KMS-11 (cell line): ENCODE measurements around the gene SLC1A2.
"Not testable (repeated sequence)": the region's sequence is repeated elsewhere in the genome, so short reads cannot be mapped to it uniquely, and the experiment has no call there.

ENCODE experiments used
- H2AFZ ChIP-seq: fragments of 200-600 bp; sonication (generic); 2 replicates; pipeline ENCODE4 v1.6.1; 2016; ENCODE audit warnings: antibody characterized with exemption, mixed run types, low read depth
- H3K27ac ChIP-seq: fragments of 200-600 bp; sonication (generic); 2 replicates; pipeline ENCODE4 v1.6.1; 2016; ENCODE audit warnings: mild to moderate bottlenecking, mixed run types
- H3K27me3 ChIP-seq: fragments of 200-600 bp; sonication (generic); 2 replicates; pipeline ENCODE4 v1.6.1; 2017; ENCODE audit warnings: mild to moderate bottlenecking, low read depth, mixed run types, moderate library complexity; ENCODE audit not compliant: insufficient read depth
- H3K36me3 ChIP-seq: fragments of 200-600 bp; sonication (generic); 2 replicates; pipeline ENCODE4 v1.6.1; 2017; ENCODE audit warnings: mild to moderate bottlenecking, mixed run types; ENCODE audit not compliant: insufficient read depth
- H3K4me1 ChIP-seq: fragments of 200-600 bp; sonication (generic); 2 replicates; pipeline ENCODE4 v1.6.1; 2016; ENCODE audit warnings: mild to moderate bottlenecking, low read depth, mixed run types; ENCODE audit not compliant: poor library complexity, severe bottlenecking
- H3K4me2 ChIP-seq: fragments of 200-600 bp; sonication (generic); 2 replicates; pipeline ENCODE4 v1.7.0; 2016; ENCODE audit warnings: mild to moderate bottlenecking, mixed run types
- H3K4me3 ChIP-seq: fragments of 200-600 bp; sonication (generic); IDR thresholded peaks from 2 replicates; pipeline ENCODE4 v1.6.1; 2017; ENCODE audit warnings: low read depth, low read length, mixed read lengths; ENCODE audit not compliant: insufficient read depth
- H3K79me2 ChIP-seq: fragments of 200-600 bp; sonication (generic); 2 replicates; pipeline ENCODE4 v1.6.1; 2016; ENCODE audit warnings: low read depth, mixed run types; ENCODE audit not compliant: insufficient read depth
- H3K9ac ChIP-seq: fragments of 200-600 bp; sonication (generic); 2 replicates; pipeline ENCODE4 v1.6.1; 2016; ENCODE audit warnings: mild to moderate bottlenecking, mixed run types
- H4K20me1 ChIP-seq: fragments of 200-600 bp; sonication (generic); 2 replicates; pipeline ENCODE4 v1.6.1; 2016; ENCODE audit warnings: mild to moderate bottlenecking, mixed run types; ENCODE audit not compliant: insufficient read depth
- TF ChIP-seq, protein P1 (sequence below): fragments of 200-600 bp; sonication (generic); conservative IDR thresholded peaks from 2 replicates; pipeline ENCODE4 v1.6.1; 2017; ENCODE audit warnings: low read depth, mild to moderate bottlenecking, antibody characterized with exemption, low read length, moderate library complexity, mixed read lengths

SLC1A2 gene

GRCh38 chr11:35227576-35228327, 191.6 kb downstream of the SLC1A2 start:
- Histone ChIP-seq H4K20me1 (no peaks in the 10 kb centered on the region), H3K4me3 (no peak overlapping the region), H3K27me3 (no peaks in the 10 kb centered on the region), H3K9ac (no peak overlapping the region), H2AFZ (no peak overlapping the region), H3K79me2 (no peaks in the 10 kb centered on the region), H3K4me2 (no peak overlapping the region), H3K4me1 (no peaks in the 10 kb centered on the region), H3K36me3 (no peaks in the 10 kb centered on the region), H3K27ac (no peak overlapping the region)
- TF ChIP-seq, protein P1, sequence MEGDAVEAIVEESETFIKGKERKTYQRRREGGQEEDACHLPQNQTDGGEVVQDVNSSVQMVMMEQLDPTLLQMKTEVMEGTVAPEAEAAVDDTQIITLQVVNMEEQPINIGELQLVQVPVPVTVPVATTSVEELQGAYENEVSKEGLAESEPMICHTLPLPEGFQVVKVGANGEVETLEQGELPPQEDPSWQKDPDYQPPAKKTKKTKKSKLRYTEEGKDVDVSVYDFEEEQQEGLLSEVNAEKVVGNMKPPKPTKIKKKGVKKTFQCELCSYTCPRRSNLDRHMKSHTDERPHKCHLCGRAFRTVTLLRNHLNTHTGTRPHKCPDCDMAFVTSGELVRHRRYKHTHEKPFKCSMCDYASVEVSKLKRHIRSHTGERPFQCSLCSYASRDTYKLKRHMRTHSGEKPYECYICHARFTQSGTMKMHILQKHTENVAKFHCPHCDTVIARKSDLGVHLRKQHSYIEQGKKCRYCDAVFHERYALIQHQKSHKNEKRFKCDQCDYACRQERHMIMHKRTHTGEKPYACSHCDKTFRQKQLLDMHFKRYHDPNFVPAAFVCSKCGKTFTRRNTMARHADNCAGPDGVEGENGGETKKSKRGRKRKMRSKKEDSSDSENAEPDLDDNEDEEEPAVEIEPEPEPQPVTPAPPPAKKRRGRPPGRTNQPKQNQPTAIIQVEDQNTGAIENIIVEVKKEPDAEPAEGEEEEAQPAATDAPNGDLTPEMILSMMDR: no peak

GRCh38 chr11:35226756-35227155, 192.6 kb downstream of the SLC1A2 start:
- H3K4me2 ChIP-seq, H3K4me3 ChIP-seq, H3K36me3 ChIP-seq, H3K9ac ChIP-seq, H3K79me2 ChIP-seq, H3K27ac ChIP-seq, H4K20me1 ChIP-seq, H2AFZ ChIP-seq, H3K4me1 ChIP-seq, H3K27me3 ChIP-seq: not testable (repeated sequence)

GRCh38 chr11:35225946-35226520, 193.3 kb downstream of the SLC1A2 start:
- Histone ChIP-seq H3K4me1 (no peaks in the 10 kb centered on the region), H3K27me3 (no peaks in the 10 kb centered on the region), H3K36me3 (no peaks in the 10 kb centered on the region), H3K79me2 (no peaks in the 10 kb centered on the region), H3K4me3 (no peak overlapping the region), H4K20me1 (no peaks in the 10 kb centered on the region), H3K9ac (no peak overlapping the region), H3K4me2 (no peak overlapping the region), H3K27ac (no peak overlapping the region), H2AFZ (no peak overlapping the region)
- TF ChIP-seq, protein P1: no peak

GRCh38 chr11:35223991-35224390, 195.4 kb downstream of the SLC1A2 start:
- Histone ChIP-seq H3K4me2 (no peak overlapping the region), H3K27me3 (no peaks in the 10 kb centered on the region), H3K36me3 (no peaks in the 10 kb centered on the region), H2AFZ (no peak overlapping the region), H3K79me2 (no peaks in the 10 kb centered on the region), H3K9ac (no peak overlapping the region), H3K27ac (no peak overlapping the region), H3K4me3 (no peak overlapping the region), H3K4me1 (no peaks in the 10 kb centered on the region), H4K20me1 (no peaks in the 10 kb centered on the region)
- TF ChIP-seq, protein P1: no peak

DNA sequence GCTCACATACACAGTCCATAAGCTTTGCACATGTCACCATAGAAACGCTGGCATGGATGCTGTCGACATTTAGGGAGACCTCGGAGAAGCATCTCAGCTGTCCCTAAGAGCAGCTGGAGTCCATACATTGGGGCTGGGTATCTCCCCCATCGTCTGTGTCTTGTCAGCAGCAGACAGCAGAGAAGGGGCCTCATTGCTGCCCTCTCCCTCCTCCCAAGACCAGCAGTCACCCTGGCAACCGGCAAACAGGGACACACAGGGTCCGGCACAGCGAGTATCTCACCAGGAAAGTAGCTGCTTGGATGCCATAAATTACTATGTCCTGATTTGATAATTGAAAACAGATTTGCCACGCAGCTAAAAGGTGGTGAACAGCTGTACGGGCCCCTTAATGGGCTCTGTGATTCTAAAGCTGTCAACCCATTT, 196.0 kb downstream of the SLC1A2 start:
- no peaks in the 10 kb centered on the region for H4K20me1 ChIP-seq
- TF ChIP-seq, protein P1: no peak
- H2AFZ ChIP-seq: no peak overlapping the region
- H3K4me3 ChIP-seq: no peak overlapping the region
- H3K4me2 ChIP-seq: no peak overlapping the region
- H3K27ac ChIP-seq: no peak overlapping the region
- no peaks in the 10 kb centered on the region for H3K36me3 ChIP-seq
- H3K4me1 ChIP-seq: no peaks in the 10 kb centered on the region
- H3K9ac ChIP-seq: no peak overlapping the region
- H3K79me2 ChIP-seq: no peaks in the 10 kb centered on the region
- H3K27me3 ChIP-seq: no peaks in the 10 kb centered on the region
